GM13976 (cell line): Measurements from ENCODE around the gene ZNF334.

Source experiments
- DNase-seq: peaks from one replicate; pipeline ENCODE4 v3.0.0; 2012; ENCODE audit warnings: low spot score
- in situ Hi-C: fragments of 300-500 bp; cut with MboI; formaldehyde crosslinking; loops from one replicate; pipeline ENCODE4 v1.12.0; 2022; ENCODE audit warnings: low sequenced_read_pairs, mixed read lengths, inconsistent platforms; ENCODE audit not compliant: unreplicated experiment
- TF ChIP-seq, protein P1 (sequence below): IDR thresholded peaks from 2 replicates; pipeline ENCODE4 v1.5.1; 2012; ENCODE audit warnings: borderline replicate concordance, mild to moderate bottlenecking; ENCODE audit not compliant: insufficient read depth; ENCODE audit errors: extremely low read depth, missing control alignments, control extremely low read depth

The ZNF334 gene

DNA sequence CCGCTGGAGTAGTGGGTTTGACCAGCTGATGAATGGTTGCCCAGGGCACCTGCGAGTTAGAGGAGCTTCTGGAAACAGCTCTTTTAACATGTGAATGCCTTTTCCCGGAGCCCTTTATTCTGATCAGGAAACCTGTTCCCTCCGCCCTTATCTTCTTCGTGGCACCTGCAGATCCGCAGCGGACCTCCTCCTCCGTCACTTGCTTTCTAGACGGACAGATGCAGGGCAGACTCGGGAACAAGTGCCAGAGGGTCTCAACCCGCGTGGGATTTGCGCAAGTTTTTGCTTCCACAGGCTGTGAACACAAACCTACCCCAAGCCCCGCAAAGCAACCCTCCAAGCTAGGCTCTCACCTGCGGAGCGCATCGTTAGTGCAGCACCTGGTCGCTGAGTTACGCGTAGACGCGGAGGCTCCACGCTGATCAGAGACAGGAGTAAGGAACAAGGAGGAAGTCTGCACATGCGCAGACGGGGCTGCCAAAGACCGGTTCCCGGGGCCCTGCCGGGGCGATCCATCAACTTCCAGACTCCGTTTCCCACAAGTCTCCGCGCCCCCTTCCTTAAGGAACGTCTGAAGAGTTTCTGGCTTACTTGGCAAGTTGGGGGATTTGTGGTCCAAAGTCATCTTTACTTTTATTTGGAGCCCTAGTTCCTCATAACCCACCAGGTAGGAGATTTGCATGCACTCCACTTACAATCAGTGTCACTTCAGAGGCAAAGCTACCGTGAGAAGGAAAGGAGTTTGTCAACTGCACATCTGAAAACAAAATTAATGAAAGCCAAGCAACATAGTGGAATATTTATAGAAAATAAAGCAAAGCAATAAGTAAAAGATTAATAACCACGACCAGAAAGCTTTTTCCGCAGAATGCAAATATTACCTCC is 54.3 kb downstream of the ZNF334 start:
- no peak for DNase-seq
- in situ Hi-C loops, result no loop called here
- TF ChIP-seq, protein P1, sequence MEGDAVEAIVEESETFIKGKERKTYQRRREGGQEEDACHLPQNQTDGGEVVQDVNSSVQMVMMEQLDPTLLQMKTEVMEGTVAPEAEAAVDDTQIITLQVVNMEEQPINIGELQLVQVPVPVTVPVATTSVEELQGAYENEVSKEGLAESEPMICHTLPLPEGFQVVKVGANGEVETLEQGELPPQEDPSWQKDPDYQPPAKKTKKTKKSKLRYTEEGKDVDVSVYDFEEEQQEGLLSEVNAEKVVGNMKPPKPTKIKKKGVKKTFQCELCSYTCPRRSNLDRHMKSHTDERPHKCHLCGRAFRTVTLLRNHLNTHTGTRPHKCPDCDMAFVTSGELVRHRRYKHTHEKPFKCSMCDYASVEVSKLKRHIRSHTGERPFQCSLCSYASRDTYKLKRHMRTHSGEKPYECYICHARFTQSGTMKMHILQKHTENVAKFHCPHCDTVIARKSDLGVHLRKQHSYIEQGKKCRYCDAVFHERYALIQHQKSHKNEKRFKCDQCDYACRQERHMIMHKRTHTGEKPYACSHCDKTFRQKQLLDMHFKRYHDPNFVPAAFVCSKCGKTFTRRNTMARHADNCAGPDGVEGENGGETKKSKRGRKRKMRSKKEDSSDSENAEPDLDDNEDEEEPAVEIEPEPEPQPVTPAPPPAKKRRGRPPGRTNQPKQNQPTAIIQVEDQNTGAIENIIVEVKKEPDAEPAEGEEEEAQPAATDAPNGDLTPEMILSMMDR, result no peak

DNA sequence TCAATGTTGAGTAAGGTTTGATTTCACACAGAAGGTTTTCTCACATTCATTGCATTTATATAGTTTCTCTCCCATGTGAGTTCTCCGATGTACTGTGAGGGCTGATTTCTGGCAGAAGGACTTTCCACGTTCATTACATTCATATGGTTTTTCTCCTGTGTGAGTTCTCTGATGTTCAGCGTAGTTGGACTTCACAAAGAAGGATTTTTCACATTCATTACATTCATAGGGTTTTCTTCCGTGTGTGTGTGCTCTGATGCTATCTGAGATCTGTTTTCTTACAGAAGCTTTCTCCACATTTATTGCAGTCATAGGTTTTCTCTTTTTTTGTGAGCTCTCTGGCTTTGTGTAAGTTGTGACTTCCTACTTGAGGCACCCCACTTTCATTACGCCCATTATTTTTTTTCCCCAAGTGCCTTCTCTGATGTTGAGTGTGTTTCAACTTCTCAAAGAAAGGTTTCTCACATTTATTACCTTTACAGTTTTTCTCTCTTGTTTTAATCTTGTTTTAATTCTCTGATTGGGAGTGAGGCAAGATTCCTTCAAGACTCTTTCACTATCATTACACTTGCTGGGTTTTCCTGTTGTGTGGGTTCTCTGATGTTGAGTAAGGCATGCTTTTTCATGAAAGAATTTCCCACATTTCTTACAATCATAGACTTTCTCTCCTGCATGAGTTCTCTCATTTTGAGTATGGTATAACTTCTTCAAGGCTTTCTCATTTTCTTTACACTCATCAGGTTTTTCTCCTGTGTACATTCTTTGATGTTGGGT is 56.9 kb downstream of the ZNF334 start:
- DNase-seq, result no peak
- in situ Hi-C loops, result no loop called here
- TF ChIP-seq, protein P1, result no peak

DNA sequence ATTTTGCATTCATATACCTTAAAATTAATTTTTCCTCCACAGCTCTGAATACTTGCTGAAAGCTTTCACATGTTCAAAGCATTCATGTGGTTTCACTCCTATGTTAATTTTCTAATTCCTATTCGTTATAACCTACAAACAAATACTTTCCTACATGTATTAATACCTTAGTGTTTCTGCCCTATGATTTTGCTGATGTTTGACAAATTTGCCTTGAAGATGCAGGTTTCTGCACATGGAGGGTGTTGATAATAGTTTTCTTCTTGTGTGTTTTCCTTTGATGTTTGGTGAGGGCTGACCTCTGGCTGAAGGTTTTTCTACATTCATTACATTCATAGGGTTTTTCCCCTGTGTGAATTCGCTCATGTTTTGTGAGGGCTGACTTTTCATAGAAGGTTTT is 57.6 kb downstream of the ZNF334 start:
- TF ChIP-seq, protein P1, result no peak
- in situ Hi-C loops, result no loop called here
- no peak for DNase-seq
